NCI-H128 (cell line): ENCODE data around the gene ACOT11.

Experiments used
- DNase-seq: peaks from one replicate; lab custom pipeline; 2025; ENCODE audit not compliant: unreplicated experiment; lab: John Stamatoyannopoulos, UW

ACOT11 gene

DNA sequence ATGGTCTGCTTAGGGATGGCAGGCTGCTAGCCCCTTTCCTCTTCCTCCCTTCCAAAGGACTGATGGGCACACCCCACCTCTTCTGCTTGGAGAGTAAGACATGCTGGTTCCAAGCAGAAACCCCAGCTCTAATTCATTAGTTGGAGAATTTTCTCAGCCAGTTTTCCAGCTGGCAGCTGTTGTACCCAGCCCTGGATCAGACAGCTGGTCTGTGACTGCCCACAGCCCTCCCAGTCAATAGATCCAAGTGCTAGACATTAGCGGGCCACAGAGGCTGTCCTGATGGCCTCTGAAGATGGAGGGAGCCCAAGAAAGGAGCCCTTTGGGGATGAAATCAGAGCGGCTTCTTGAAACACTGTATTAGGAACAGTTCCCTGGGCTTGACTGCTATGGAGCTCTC is 35.8 kb downstream of the ACOT11 start:
- no peak for DNase-seq

- DNase-seq: no peak
Observed at GRCh38 chr1:54584575-54584974, 36.5 kb downstream of the ACOT11 start.

- no peak for DNase-seq
Observed at GRCh38 chr1:54585181-54586066, 37.4 kb downstream of the ACOT11 start.

GRCh38 chr1:54588377-54588776 is 40.3 kb downstream of the ACOT11 start:
- DNase-seq: no peak

DNA sequence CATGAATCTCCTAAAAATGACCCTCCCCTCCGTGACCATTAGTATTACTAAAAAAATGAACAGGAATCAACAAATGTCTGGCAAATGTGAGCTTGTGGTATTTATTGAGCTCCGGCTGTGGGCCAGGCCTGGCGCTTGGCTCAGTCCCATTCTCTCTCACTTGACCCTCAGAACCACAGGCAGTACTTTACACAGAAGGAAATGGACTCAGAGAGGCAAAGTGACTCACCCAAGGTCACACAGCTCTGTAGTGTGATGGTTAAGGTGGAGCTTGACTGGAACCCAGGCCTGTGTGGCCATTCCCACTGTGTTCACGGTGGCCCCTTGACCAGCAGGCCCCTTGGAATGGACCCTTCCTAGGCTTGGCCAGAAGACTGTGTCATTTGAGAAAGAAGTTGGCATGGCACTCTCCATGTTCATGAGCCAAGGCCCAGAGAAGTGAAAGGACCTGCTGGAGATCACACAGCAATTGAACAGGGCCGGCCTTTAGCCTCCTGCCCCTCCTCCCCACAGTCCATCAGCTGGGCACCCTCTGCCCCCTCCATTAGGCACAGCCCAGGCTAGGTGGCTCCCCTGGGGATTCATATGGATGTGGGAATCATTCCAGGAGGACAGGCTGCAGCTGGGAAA is 43.2 kb downstream of the ACOT11 start:
- DNase-seq: no peak

GRCh38 chr1:54593571-54594160 is 45.6 kb downstream of the ACOT11 start:
- DNase-seq: no peak

DNA sequence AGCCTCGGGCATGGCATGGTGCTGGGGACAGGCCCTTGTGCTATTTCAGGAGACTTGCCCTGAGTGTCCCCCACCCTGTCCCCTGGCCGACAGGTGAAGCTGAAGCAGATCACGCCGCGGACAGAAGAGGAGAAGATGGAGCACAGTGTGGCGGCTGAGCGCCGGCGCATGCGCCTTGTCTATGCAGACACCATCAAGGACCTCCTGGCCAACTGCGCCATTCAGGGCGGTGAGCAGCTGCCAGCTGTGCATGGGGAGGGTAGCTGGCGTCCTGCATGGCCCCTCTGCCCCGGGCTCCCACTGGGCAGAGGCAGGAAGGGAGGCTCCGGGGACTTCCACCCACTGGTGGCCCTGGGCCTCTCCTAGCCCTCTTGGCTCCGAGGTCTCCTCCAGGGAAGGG is 46.4 kb downstream of the ACOT11 start:
- DNase-seq: no peak

DNA sequence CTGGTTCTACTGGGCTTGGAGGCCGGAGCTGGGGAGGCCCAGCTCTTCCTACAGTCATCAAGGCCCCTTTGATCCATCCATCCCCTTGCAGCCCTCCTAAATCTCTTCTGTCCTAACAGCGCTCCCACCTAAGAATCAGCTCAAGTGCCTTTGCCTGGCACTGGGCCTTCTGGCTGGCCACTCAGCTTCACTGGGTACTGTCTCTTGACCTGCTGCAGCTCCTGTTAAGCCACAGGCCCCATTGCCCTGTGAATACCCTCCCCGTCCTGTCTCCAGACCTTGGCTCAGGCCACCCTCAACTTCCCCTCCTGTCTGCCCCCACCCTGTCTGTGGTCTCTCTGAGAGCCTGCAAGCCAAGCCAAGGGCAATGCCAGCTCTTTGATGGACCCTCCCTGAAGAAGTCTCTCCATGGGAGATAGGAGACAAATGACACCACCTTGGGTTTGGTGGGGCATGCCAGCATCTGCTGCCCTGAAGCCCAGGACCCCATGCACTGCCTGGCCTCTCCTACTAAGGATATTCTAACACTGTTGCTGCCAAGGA is 48.0 kb downstream of the ACOT11 start:
- no peak for DNase-seq

DNA sequence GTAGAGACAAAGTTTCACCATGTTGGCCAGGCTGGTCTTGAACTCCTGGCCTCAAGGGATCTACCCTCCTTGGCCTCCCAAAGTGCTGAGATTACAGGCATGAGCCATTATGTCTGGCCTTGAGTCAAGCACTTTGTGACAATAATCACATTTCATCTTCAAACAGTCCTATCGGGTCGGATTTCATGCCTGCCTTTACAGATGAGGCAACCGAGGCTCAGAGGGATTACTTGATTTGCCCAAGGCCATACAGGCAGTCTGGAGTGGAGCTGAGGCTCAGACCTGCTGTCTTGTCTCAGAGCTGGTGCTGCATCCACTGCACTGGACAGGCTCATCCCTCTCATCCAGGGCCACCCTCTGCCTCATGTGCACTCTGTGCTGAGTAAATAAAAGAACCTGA is 48.7 kb downstream of the ACOT11 start:
- DNase-seq: no peak

DNA sequence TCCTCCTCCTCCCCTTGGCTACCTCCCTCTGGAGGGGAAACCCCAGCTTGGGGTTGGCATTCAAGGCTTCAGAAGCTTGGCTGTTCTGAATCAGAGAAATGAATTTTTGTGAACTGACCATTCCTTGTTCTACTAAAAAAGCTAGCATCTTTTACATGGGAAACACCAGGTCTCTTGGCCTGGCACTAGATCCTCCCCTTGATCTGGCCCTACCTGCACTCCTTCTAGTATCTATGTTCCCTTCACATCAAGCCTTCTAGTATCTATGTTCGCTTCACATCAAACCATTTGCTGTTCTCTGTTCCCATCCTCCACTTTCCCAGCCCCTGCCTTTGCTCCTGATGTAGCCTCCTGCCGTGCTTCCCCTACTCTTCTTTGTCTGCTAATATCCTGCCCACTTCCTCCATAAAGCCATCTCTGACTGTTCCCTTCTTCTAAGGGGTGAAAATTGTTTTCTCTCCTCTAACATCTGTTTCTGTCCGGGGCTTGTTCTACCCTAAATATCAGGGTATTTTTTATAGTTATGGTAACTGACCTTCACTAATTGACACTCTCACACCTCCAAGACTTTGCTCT is 49.5 kb downstream of the ACOT11 start:
- DNase-seq: no peak

- no peak for DNase-seq
Observed at GRCh38 chr1:54599211-54599823, 51.3 kb downstream of the ACOT11 start.

DNA sequence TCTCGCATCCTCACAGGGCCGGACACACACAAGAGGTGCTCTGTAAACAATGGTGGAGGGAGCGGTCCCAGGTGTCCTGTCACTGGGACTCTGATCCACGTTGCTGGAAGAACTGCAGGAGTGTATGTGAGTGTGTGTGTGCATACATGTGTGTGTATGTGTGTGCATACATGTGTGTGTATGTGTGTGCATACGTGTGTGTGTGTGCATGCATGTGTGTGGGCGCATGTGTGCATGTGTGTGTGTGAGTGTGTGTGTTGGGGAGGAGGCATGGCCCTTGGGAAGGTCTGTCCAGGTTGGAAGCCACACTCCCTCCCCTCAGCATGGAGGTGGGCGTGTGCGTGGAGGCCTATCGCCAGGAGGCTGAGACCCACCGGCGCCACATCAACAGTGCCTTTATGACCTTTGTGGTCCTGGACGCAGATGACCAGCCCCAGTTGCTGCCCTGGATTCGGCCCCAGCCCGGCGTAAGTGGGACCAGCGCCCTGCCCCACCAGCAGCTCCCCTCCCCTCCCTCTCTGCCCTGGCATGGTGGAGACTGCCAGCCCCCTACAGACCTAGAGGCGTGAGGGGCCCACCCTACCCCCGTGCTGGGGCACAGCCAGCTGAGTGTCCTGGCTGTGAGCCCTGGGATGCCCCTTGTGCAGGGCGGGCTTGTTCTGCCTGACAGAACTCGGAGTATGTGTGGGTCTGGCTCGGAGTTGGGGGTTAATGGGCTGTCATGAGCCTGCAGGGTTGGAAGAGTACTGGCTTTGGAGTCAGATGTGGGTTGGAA is 53.1 kb downstream of the ACOT11 start:
- DNase-seq: no peak

DNA sequence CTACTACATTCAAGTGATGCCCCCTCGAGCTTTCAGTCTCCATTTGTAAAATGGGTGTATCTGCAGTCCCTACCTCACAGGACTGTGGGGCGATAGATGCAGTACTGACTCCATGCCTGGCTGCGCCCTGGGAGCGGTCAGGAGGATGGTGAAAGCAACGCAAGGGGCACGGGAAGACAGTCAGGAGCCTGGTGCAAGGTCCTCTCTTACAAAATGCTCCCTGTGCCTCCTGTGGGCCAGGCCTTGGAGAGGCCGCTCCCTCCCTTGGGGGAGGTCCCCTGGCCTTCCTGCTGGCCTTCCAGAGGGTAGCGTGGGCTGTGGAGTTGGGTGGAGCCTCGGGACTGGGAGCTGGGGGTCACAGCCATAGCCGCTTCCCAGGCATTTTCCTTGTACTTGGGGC is 53.7 kb downstream of the ACOT11 start:
- DNase-seq: no peak

GRCh38 chr1:54602554-54602953 is 54.5 kb downstream of the ACOT11 start:
- DNase-seq: no peak

DNA sequence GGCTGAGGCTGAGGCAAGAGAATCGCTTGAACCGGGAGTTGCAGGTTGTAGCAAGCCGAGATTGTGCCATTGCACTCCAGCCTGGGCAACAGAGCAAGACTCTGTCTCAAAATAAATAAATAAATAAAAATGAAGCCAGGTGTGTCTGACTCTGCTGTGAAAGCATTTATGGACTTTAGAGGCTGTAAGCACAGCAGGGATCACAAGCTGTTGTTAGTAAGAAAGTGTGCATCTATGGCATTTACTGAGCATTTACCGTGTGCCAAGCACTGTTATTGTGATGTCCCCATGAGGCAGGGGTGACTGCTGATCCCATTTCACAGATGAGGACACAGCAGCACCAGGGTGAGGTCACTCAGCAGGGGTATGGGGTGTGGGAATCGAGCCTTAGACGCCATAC is 55.2 kb downstream of the ACOT11 start:
- no peak for DNase-seq

DNA sequence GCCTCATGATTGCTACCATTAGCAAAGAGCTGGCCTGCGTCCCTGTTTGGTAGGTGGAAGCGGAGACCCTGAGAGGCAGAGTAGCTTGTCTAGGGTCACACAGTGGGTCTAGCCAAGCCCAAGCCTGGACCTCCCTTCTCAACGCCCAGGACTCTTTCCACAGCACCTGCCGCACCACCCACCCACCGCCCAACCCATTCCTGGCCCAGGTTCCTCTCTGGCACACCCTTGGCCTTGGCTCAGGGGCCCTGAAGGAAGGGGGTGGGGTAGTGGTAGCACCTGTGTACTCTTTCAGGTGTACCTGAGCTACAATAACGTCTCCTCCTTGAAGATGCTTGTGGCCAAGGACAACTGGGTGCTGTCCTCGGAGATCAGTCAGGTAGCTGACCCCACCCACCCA is 56.0 kb downstream of the ACOT11 start:
- DNase-seq: no peak

DNA sequence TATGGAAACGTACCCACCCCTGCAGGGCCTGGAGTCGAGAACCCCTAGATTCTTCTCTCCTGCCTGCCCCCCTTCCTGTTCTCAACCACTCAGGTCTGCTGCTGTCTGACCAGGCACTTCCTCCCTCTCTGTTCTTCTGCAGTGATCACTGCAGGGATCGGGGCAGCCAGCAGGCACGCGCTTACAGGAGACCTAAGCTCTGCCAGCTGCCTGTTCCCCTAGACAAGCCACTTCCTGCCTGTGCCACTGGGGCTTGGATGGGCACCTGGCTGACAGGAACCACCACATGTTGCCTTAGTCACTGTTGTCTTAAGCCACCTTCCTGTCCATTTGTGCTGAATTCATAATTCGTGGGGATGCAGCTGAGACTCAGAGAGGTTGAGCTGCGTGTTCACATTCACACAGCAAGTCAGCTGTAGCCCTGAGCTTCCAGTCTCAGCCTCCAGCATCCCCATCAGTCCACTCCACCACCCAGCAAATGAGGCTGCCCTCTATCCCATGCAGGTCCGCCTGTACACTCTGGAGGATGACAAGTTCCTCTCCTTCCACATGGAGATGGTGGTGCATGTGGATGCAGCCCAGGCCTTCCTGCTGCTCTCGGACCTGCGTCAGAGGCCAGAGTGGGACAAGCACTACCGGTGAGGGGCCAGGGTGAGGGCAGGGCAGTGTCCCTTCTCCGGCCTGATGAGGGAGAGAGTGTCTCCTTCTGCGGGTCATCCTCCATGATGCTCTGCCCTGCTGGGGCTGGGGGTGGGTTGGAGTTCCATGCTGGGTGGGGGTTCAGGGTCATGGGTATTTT is 56.7 kb downstream of the ACOT11 start:
- no peak for DNase-seq

DNA sequence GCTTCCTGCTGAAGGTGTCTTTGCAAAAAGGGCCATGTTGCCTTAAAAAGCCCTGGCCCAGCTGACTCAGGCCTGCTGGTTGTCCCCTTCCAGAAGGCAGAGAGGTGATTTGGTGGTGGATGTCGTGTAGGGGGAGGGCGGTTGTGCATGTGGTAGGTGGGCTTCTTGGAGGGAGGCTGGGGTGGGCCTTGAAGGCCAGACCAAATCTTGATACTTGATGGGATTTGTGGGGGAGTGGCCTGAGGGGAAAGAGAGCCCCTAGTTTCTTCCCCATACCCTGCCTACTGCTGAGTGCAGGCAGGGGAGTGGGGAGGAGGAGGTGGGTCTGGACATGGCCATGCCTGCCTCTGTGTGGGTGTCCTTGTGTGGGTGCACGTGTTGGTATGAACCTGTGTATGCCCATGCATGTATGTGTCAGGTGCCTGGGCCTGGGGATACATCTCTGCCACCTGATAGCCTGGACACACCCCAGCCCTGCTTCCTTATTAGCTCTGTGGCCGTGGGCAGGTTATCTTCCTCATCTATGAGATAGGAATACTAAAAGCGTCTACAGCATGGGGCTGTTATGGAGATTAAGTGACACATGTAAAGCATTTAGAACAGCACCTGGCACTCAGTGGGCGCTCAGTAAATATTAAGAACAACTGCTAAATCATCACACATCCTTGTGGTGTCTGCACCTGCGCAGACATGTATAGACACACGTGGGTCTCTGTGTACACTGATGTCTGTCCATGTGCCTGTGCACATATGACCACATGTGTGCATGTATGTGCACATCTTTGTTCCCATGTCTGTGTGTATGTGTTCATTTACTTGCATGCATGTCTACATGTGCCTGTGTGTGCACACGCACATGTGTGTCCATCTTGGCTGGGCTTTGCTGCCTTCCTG is 58.3 kb downstream of the ACOT11 start:
- DNase-seq: no peak

DNA sequence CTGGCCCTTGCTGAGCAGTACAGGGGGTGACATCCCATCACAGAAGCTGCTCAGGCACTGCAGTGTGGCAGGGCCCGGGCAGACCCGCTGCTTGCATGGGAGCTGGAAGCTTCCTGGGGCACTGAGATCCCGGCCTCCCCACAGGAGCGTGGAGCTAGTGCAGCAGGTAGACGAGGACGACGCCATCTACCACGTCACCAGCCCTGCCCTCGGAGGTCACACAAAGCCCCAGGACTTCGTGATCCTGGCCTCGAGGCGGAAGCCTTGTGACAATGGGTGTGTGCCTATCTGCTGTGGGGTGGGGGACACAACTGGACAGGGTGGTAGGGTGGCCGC is 58.9 kb downstream of the ACOT11 start:
- no peak for DNase-seq
